HL-60 (cell line): ENCODE measurements around the gene MUC6.

Source experiments
- CTCF ChIP-seq: IDR thresholded peaks from one replicate; pipeline ENCODE4 v1.5.1; 2011; ENCODE audit warnings: low read length, control low read depth, inconsistent platforms; ENCODE audit not compliant: insufficient read depth
- GABPA ChIP-seq: IDR thresholded peaks from 2 replicates; pipeline ENCODE4 v1.6.1; 2012; ENCODE audit warnings: low read depth
- POLR2AphosphoS5 ChIP-seq: IDR thresholded peaks from 2 replicates; pipeline ENCODE4 v1.6.1; 2012; ENCODE audit warnings: low read depth
- REST ChIP-seq: IDR thresholded peaks from 2 replicates; pipeline ENCODE4 v1.6.1; 2012; ENCODE audit warnings: low read depth; ENCODE audit not compliant: insufficient replicate concordance
- SPI1 ChIP-seq: IDR thresholded peaks from 2 replicates; pipeline ENCODE4 v1.6.1; 2012; ENCODE audit warnings: low read depth, mild to moderate bottlenecking, borderline replicate concordance

GRCh38 chr11:1076061-1076665 is 39.6 kb upstream of the MUC6 start:
- TF ChIP-seq CTCF: no peak
- TF ChIP-seq POLR2AphosphoS5: no peak
- TF ChIP-seq SPI1: no peak
- TF ChIP-seq REST: no peak
- no peak for TF ChIP-seq GABPA
